Stimulated activated CD8-positive, alpha-beta memory T cell treated with anti-CD3 and anti-CD28 coated beads, Interleukin-4, amount 100 ng/mL, for 24 hours (primary cell): ENCODE results near the gene CKS2.
"Not testable (repeated sequence)": the region's sequence is repeated elsewhere in the genome, so short reads cannot be mapped to it uniquely, and the experiment has no call there.

Experiments used
- DNase-seq: peaks from one replicate; pipeline ENCODE4 v3.0.0-alpha.2; 2020; ENCODE audit warnings: low read depth

Gene CKS2

DNA sequence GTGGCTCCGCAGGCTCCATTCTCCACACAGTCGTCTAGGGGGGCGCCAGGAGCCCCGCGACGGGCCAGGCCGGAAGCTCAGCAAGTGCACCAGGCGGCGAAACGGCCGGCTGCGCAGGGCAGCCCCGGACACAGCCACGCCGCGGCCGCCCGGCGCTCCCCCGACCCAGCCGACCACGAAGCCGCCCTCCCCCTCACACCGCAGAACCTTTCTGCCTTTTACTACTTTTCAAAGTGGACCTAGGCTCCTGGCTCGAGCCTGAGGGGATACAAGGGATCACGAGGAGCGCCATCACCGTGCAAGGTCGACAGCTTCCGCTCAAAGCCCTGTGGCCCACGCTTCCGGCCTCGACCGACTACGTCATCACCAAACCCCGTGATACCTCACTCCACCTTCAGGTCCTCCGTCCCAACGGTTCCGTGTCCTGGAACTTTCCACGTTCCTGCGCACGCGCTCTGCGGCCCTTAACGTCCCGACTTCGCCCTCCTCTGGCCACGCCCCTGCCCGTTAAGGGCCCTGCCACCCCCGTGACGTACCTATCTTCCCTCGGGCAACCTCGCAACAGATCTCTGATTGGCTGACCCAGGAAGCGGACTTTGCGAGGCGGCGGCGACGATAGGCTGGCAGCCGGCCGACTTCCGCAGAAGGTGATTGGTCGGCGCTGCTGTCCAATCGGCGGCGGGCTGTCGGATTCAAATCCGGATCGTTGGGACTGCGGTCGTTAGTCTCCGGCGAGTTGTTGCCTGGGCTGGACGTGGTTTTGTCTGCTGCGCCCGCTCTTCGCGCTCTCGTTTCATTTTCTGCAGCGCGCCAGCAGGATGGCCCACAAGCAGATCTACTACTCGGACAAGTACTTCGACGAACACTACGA, at the start of gene CKS2:
Gene CKS2, plus strand, starts transcription at position 721 of the 871 bp plus-strand sequence. Its CDS starts 98 bp downstream, at position 819.
- peak; percentile 100 for DNase-seq

DNA sequence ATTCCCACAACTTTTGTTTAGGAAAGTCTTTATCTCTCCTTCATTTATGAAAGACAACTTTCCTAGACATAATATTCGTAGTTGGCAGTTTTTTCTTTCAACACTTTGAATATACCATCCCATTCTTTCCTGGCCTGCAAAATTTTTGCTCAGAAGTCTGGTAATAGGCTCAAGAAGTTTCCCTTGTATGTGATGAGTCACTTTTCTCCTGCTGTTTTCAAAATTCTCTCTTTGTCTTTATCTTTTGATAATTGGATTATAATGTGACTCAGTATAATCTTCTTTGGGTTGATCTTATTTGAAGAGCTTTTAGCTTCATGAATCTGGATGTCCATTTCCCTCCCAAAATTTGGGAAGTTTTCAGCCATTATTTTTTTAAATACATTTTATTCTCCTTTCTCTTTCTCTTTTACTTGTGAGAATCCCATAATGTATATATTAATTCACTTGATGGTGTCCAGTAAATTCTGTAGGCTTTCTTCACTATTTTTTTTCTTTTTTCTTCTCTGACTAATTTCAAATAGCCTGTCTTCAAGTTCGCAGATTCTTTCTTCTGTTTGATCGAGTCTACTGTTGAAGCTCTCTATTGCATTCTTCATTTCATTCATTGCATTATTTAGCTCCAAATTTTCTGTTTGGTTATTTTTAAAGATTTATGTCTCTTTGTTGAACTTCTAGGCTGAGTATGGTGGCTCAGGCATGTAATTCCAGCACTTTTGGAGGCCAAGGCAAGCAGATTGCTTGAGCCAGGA, 37.3 kb upstream of the CKS2 start:
- DNase-seq = no peak

DNA sequence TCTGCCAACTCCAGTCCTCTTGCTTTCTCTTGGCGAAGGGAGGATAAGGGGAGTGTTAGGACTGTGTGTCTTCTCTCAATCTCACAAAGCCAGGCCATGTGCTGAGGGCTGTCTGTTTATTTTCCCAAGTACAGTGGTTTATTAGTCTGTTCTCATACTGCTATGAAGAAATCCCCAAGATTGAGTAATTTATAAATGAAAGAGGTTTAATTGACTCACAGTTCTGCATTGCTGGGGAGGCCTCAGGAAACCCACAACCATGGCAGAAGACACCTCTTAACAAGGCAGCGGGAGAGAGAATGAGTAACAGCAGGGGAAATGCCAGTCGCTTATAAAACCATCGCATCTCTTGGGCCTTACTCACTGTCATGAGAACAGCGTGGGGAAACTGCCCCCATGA, 36.2 kb upstream of the CKS2 start:
- no peak for DNase-seq

DNA sequence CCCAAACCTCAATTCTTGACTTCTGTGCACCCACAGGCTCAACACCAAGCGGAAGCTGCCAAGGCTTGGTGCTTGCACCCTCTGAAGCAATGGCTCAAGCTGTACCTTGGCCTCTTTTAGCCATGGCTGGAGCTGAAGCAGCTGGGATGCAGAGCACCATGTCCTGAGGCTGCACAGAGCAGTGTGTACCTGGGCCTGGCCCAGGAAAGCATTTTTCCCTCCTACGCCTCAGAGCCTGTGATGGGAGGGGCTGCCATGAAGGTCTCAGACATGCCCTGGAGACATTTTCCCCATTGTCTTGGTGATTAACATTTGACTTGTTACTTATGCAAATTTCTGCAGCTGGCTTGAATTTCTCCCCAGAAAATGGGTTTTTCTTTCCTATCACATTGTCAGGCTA, 35.0 kb upstream of the CKS2 start:
- not testable (repeated sequence) for DNase-seq

DNA sequence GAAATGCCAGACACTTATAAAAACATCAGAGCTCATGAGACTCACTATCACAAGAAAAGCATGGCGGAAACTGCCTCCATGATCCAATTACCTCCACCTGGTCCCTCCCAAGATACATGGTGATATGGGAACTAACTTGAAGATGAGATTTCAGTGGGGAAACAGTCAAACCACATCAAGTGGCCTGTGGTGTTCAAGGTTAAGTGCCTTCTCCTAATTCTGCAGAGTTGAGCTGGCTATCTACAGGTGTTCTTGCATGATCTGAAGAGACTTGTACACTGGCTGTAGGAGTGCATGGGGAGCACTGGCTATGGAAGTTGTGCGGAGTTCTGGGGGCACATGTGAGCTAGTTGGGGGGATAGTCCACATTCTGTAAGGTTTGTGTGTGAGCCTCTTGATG, 34.0 kb upstream of the CKS2 start:
- DNase-seq = no peak

DNA sequence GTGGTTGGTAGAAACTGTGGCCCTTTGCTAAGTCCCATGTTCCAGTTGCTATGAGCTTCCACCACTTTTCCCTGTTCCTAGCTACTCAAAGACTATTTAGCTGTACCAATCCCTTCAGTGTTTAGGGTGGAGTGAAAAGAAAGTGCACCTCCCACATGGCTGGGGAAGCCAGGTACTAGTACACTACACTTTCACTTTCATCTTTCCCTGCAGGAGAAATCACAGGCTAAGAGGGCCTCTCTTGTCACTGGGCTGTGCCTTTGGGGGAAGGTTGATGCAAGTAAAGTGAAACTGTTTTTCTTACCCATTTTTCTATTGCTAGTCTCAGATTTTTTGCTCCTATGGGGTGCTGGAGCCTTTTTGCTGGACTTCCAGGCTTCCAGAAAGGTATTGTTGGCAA, 33.5 kb upstream of the CKS2 start:
- DNase-seq = no peak

- DNase-seq = no peak
Measured at GRCh38 chr9:89278551-89278950, 32.4 kb upstream of the CKS2 start.

DNA sequence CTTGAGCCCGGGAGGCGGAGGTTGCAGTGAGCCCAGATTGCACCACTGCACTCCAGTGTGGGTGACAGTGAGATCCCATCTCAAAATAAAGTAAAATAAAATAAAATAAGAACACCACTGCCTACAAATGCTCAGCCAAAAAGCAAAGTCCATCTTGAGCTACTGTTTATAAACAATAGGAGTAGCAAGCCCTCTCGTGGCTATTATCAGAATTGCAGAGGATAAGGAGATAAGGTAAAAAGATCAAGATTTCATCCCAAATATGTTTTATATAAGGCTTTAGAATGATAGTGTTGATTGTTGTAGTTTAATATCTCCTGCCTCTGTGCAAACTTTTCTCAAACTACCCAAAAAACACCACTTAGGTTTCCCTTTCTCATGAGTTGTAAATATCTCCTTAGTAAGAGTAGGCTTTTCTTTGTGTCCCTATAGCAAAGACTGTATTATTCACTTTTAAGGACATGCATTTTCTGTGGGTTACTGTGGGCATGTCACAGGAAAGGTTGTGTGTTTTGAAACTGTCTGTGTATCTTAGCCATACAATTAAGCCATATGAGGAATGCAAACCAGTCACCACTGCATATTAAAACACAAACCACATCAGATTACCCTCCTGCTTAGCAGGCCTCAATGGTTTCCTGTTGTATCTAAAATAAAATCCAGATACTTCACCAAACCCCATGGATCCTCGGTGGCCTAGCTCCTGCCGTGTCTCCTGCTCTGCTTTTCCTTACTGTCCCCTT, 31.8 kb upstream of the CKS2 start:
- DNase-seq = no peak

DNA sequence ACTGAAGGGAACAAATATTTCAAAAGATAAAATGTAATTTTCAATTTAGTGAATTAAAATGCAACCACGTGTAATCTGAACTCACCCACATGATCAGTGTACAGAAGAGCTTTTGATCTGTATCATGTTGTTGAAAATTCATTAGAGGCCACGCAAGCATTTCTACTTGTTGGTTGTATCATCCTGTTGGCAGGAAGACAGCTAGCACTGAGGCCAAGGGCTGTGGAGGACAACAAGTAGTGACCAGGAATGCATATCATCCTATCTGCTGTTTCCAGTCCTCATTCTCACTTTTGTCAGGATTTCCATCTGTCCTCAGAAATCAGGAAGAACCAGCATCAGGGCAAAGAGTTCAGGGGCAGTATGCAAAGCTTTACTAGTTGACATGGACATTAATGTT, 29.9 kb upstream of the CKS2 start:
- DNase-seq = no peak

GRCh38 chr9:89282248-89282968, 28.6 kb upstream of the CKS2 start:
- not testable (repeated sequence) for DNase-seq

- no peak for DNase-seq
Measured at GRCh38 chr9:89284076-89284475, 26.9 kb upstream of the CKS2 start.

GRCh38 chr9:89291741-89292140, 19.3 kb upstream of the CKS2 start:
- no peak for DNase-seq

GRCh38 chr9:89293014-89293413, 18.0 kb upstream of the CKS2 start:
- DNase-seq = no peak

GRCh38 chr9:89295400-89295799, 15.6 kb upstream of the CKS2 start:
- no peak for DNase-seq

DNA sequence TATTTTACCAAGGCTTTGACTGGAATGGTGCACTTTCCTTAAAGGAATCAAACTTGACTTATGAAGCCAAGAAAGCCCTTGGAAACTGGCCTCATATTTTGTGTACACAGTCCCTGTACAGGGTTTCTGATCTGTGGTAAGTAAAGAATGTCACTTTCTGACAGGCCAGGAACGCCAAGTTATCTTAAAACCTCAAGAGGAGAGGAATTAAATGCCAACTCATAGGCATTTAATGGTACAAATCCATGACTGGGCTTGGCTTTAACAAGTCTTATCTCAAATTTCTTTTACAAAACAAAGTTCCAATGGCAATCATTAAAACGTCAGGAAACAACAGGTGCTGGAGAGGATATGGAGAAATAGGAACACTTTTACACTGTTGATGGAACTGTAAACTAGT, 9.0 kb upstream of the CKS2 start:
- not testable (repeated sequence) for DNase-seq

DNA sequence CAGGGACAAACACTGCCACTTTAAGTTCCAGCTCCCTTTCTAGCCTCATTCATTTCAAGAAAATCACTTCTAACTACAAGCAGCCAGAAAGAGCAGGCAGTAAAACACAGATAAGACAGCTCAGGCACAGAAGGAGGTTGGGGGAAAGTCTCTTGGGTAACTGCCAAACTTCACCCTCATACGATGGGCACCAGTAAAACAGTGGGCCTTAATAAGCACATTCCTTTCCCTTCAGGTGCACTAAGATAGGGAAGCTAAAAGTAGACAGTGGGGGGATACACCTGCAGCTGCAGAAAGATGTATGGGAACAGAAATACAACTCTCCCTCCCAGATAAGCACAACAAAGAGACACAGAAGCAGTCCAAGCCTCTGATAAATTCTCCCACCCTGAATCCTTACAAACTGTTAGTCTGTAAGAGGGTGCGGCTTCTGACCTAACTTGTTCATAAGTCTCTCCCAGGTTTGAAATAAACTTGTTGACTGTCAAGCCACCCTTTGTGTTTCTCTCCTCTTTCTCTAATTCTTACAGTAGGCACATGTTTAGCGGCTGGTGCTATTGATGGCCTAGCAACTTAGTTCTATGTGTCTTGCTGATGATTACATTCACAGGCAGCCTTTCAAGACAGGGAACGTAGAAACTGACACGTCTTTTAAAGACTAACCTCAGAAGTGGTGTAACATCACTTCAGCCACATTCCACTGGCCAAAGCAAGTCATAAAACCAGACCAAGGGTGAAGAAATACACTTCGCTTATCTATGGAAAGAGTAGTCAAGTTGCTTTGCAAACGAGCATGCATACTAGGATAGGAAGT, 6.8 kb upstream of the CKS2 start:
- no peak for DNase-seq

- no peak for DNase-seq
Measured at GRCh38 chr9:89304834-89305188, 6.2 kb upstream of the CKS2 start.

DNA sequence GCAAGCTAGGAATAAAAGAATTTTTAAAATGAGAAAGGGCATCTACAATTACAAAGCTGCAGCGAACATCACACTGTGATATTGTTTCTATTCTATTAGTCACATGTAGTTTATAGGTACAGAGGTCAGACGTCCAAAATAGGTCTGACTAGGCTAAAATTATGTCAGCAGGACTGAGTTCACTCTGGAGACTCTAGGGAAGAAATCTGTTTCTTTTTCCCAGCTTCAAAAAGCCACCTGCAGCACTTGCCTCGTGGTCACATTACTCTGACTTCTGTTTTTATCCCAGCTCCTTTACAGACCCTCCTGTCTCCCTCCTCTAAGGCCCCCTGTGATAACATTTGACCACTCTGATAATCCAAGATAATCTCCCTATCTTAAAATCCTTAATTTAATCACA, 5.1 kb upstream of the CKS2 start:
- DNase-seq = no peak

- DNase-seq = no peak
Measured at GRCh38 chr9:89309166-89309565, 1.8 kb upstream of the CKS2 start.

DNA sequence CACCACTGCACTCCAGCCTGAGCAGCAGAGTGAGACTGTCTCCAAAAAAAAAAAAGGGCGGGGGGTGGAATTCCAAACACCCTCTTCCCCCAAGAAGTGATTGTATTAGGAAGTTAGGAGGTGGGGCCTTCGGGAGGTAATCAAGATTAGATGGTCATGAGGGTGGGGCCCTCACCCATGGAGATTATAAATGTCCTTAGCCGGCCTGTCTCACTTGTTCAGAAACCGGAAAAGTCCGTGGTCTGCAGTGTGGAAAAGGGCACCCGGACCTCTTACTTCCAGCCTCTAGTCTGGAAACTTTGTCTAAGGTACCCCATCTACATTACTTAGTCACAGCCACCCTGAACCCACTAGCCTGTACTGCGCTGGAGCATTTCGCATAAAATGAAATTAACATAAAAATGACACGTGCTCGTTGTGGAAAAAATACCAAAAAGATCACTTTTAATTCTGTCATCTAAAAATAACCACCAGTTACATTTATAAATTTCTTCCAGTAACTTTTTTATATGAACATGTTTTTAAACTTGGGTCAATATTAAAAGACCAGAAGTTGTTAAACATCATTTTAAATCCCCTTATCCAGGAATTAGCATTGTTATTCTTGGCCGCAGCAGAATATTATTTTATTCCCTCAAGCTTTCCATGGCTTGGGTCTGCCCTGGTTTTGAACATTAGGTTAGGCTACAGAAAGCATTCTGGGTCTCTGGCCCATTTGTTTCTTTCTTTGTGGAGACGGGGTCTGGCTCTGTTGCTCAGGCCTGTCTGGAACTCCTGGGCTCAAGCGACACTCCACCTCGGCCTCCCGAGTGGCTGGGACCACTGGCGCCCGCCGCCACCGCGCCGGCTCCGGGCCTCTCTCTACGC, 1.2 kb upstream of the CKS2 start:
- DNase-seq = no peak
